ENCODE results near the gene CRAT. TPM values are rescaled to one million over a fixed set of nuclear protein-coding genes. Genes with fewer than 3 reads are reported as not detected.

Gene CRAT
- total RNA-seq, 2 donors from 2014 or later, result 21.4 to 23.8 TPM

DNA sequence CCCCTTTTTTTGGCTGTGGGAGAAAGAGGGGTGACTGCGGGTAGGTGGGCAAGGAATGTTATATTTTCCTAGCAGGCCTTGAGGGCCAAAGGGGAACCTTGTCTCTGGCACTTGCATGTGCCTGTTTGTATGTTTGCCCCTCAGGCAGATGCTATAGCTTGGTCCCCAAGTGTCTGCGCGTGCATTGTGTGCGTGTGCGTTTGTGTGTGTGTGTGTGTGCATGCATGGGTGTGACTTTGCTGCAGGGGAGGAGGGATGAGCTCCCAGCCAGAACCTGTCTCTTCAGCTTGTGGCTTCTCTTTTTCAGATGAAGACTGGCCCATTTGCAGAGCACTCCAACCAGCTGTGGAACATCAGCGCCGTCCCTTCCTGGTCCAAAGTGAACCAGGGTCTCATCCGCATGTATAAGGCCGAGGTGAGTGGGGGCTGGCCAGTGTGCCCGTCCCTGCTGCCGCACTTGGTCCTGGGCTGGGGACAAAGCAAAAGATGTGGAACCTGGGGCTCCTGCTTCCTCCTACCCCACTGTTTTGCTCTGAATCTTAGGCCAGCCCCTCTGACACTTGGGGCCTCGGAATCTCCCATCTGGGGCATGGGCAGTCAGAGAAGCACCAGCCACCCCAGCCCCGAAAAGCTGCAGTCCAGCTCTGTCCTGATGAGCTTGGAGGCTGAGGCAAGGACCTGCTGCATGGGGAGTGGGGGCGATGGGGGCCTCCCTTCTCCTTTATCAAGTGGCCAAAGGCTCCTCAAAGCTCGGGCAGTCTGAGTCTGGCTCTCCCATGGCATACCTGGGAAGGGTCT, 31.7 kb upstream of the CRAT start:
- peaks cover 0 to 4% of the 10 kb centered on the region in 2 donors for H3K36me3 Mint-ChIP-seq (ENCODE audit: insufficient read depth in 2 of 2)
- H3K4me3 Mint-ChIP-seq, result peak overlapping the region; percentile 20 to 24
- no peaks in the 10 kb centered on the region for H3K27me3 Mint-ChIP-seq (ENCODE audit: low read depth)

DNA sequence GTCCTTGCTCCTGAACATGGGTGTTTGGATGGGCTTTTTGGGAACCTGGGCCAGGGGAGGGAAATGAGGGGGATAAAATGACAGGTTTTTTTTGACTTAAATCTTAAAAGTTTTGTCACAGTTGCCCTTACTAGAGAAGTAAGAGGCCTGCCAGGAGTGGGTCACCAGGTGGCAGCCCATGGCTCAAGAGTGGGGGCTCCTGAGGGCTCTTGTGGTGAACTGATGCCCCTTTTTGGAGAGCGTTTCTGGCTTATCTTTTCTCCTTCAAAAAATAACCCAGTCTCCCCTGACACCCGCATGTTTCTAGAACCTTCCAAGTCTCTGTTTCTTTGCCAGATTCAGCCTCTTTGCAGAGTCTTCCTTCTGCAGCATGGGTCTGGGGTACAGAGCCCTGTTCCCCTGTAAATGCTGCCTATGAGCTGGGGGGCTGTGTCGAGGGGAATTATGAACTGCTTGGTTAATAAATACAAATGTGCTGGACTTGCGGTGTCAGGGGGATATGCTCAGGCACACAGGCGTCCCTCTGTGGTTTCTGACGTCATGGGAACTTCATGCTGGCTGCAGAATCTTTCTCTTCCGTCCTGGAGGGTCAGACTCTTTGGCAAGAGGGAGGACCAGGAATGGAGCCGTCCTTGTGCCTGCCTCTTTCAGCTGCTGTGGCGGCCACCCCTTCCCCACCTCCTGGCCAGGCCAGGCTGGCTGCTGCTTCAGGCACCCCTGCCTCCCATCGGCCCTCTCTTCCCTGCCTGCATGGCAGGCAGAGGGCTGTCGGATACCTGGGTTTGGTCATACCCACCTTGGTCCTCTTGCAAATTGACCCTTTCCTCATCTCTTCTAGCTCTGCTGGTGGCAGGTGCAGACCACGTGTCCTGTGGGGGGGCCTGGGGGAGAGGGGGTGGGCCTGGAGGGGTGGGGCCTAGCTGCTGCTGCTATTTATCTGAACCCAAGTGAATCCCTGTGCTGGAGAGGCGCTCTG, 30.8 kb upstream of the CRAT start:
- Mint-ChIP-seq H3K36me3 (ENCODE audit: insufficient read depth in 2 of 2) (peaks cover 0 to 4% of the 10 kb centered on the region in 2 donors), H3K4me1 (ENCODE audit: low read depth) (peaks cover 46% of the 10 kb centered on the region), H3K9me3 (no peaks in the 10 kb centered on the region), H3K4me3 (peak overlapping the region; percentile 82 to 92), H3K27me3 (ENCODE audit: low read depth) (no peaks in the 10 kb centered on the region), H3K27ac (peak overlapping the region; percentile 84)
- ATAC-seq (replicated peaks in 1 of 2), result no peak
- peak; percentile 12 to 29 for DNase-seq

More for the DNA sequence above, 31.7 kb upstream of the CRAT start:
- no peaks in the 10 kb centered on the region for H3K9me3 Mint-ChIP-seq
- H3K4me1 Mint-ChIP-seq (ENCODE audit: low read depth), result peaks cover 46% of the 10 kb centered on the region
- ATAC-seq (replicated peaks in 1 of 2) (no peak), DNase-seq (no peak)
- no peak overlapping the region for H3K27ac Mint-ChIP-seq

DNA sequence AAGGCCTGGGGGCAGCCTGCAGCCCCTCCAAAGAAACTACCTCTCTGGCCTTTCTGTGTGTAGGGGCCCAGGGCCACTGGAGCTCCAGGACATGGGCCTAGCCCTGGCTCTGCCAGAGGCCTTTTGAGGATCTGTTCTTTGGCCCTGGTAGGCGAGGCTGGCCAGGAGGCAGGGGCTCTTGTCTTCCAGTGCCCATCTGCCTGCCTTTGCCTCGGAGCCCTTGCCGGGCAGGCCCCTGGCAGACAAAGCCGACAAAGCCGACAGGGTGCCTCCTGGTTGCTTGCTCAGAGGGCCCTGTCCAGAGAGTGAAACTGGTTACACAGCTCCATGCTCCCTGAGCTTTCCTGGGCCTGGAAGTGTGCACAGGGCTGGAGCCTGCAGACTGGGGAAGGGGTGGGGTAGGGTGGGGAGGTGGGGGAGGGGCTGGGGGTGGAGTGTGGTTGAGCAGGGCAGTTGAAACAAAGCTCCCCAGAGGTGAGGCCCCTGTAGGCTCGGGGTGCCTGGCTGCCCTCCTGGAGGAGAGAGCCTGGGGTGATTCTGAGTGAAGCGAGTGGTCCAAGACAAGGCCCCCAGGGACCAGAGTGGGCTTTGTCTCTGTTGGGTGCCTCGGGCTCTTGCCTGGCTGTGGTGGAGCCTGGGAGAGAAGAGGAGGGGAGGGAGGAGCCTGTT, 29.9 kb upstream of the CRAT start:
- Mint-ChIP-seq H3K36me3 (ENCODE audit: insufficient read depth in 2 of 2) (peaks cover 0 to 4% of the 10 kb centered on the region in 2 donors), H3K4me1 (ENCODE audit: low read depth) (peaks cover 46% of the 10 kb centered on the region), H3K9me3 (no peaks in the 10 kb centered on the region), H3K27ac (peak overlapping the region; percentile 84), H3K27me3 (ENCODE audit: low read depth) (no peaks in the 10 kb centered on the region), H3K4me3 (peak overlapping the region; percentile 82 to 92)
- DNase-seq (peak; percentile 26 to 45), ATAC-seq (replicated peaks in 1 of 2) (peak; percentile 41 to 54)

DNA sequence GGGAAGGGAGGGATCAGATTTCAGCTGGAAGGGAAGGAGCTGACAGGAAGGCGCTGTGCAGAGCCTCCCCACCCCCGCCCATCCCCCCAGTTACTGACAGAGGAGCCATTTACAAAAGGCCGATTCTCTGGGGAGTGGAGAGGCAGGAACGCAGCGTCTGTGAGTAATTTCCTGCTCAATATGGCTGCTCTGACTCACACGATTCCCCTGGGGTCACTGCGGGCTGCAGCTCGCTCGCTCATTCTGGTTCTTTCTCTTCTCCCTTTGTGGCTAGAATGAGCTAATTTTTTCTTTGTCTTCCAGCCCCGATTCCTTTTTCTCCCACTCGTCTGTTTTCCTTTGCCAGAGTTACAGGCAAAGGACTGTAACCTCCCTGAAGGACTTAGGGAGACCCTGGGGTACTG, 29.4 kb upstream of the CRAT start:
- peak; percentile 84 to 88 for DNase-seq
- peaks cover 46% of the 10 kb centered on the region for H3K4me1 Mint-ChIP-seq (ENCODE audit: low read depth)
- peak overlapping the region; percentile 73 for H3K27ac Mint-ChIP-seq
- no peaks in the 10 kb centered on the region for H3K27me3 Mint-ChIP-seq (ENCODE audit: low read depth)
- peaks cover 0 to 4% of the 10 kb centered on the region in 2 donors for H3K36me3 Mint-ChIP-seq (ENCODE audit: insufficient read depth in 2 of 2)
- H3K4me3 Mint-ChIP-seq, result peak overlapping the region; percentile 82 to 92
- H3K9me3 Mint-ChIP-seq, result no peaks in the 10 kb centered on the region
- peak; percentile 92 for ATAC-seq (replicated peaks in 1 of 2)

DNA sequence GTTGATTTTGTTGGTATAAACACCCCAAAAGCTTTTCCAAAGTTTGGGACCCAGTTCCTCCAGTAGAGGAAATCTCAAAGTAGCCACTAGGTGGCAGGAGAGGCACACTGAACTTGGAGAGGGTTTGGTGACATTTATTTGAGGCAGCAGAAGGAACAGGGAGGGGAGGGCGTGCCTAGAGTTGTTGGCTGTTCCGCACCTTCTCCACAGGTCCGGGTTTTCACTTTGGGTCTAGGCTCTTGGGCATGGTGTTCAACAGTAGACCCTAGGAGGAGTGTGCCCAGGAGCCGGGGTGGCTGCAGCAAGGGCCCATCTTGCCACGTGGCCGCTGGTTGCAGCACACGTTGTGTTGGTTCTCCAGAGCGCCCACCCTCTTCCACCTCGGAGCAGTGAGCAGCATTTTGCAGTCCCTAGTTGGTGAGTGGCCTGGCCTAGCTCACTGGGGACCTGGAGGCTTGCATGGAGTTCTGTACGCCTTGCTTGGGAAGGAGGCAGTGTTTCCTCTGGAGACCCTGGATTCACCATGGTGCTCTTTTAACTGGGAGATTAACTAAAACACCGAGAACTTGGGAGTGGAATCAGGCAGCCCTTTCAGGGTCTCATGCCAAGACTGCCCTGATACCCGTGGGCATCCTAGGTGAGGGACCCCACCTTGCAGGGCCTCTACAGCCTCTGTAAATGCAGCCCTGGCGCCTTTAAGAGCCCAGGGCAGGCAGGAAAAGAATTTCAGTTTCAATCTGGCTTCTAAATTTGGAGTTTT, 28.8 kb upstream of the CRAT start:
- peak overlapping the region; percentile 73 for H3K27ac Mint-ChIP-seq
- peaks cover 0 to 4% of the 10 kb centered on the region in 2 donors for H3K36me3 Mint-ChIP-seq (ENCODE audit: insufficient read depth in 2 of 2)
- no peaks in the 10 kb centered on the region for H3K27me3 Mint-ChIP-seq (ENCODE audit: low read depth)

DNA sequence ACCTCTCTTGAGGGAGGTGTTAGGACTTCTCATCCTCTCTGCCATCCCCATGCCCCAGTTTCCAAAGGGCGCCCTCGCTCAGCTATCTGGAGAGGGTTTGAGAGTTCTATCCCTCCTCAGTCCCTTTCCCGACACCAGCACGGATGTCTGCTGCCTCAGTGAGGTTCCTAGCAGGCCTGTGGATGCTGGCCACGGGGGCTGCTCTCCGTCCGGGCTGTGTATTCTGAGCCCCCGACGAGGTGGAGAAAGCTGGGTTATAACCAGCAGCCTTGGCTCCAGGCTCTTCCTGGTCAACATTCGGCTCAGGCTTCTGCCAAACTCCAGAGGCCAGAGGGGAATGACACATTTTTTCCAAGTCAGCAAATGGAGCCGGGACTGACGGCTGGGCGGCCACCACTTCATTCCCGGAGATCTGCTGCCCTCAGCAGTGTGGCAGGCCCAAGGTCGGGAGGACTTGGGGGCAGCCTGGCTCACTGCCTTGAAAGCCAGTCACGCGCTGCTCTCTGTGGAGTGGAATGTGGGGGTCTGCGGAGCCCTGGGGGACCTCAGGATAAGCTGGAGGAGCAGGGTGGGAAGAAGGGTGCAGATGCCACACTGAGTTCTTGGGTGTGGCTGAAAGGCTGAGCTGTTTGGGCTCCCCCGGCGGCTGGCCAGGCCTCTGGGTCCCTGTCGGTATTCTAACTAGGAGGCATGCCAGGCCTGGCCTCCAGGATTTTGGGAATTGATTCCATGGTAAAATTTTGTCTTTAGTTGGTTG, 28.1 kb upstream of the CRAT start:
- peaks cover 0 to 3% of the 10 kb centered on the region in 2 donors for H3K36me3 Mint-ChIP-seq (ENCODE audit: insufficient read depth in 2 of 2)
- no peak for ATAC-seq (replicated peaks in 1 of 2)
- H3K9me3 Mint-ChIP-seq, result no peaks in the 10 kb centered on the region
- peak overlapping the region; percentile 73 for H3K27ac Mint-ChIP-seq
- H3K27me3 Mint-ChIP-seq (ENCODE audit: low read depth), result no peaks in the 10 kb centered on the region
- peak overlapping the region; percentile 82 to 92 for H3K4me3 Mint-ChIP-seq
- H3K4me1 Mint-ChIP-seq (ENCODE audit: low read depth), result peaks cover 43% of the 10 kb centered on the region
- peak in 1 of 2 donors; percentile 10 for DNase-seq

More for the DNA sequence above, 28.8 kb upstream of the CRAT start:
- Mint-ChIP-seq H3K4me3 (peak overlapping the region; percentile 82 to 92), H3K9me3 (no peaks in the 10 kb centered on the region), H3K4me1 (ENCODE audit: low read depth) (peaks cover 46% of the 10 kb centered on the region)
- peak; percentile 76 to 82 for DNase-seq
- ATAC-seq (replicated peaks in 1 of 2), result peak; percentile 53 to 59

DNA sequence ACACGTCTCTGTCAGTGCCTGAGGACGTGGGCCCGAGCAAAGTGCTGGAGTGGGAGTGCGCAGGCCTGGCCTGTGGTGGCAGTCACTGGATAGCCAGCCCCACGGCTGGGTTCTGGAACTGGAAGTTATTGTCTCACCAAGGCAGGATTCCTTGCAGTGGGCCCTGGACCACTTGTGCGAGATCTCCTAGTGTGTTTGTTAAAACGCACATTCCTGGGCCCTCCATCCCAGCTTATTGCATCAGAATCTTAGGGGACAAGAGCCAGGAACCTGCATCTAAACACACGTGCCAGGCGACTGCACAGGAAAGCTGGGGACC, 27.5 kb upstream of the CRAT start:
- no peak for ATAC-seq (replicated peaks in 1 of 2)
- Mint-ChIP-seq H3K4me3 (no peak overlapping the region), H3K4me1 (ENCODE audit: low read depth) (peaks cover 40% of the 10 kb centered on the region), H3K36me3 (ENCODE audit: insufficient read depth in 2 of 2) (peaks cover 0 to 3% of the 10 kb centered on the region in 2 donors), H3K27me3 (ENCODE audit: low read depth) (no peaks in the 10 kb centered on the region), H3K27ac (no peak overlapping the region), H3K9me3 (no peaks in the 10 kb centered on the region)
- no peak for DNase-seq

DNA sequence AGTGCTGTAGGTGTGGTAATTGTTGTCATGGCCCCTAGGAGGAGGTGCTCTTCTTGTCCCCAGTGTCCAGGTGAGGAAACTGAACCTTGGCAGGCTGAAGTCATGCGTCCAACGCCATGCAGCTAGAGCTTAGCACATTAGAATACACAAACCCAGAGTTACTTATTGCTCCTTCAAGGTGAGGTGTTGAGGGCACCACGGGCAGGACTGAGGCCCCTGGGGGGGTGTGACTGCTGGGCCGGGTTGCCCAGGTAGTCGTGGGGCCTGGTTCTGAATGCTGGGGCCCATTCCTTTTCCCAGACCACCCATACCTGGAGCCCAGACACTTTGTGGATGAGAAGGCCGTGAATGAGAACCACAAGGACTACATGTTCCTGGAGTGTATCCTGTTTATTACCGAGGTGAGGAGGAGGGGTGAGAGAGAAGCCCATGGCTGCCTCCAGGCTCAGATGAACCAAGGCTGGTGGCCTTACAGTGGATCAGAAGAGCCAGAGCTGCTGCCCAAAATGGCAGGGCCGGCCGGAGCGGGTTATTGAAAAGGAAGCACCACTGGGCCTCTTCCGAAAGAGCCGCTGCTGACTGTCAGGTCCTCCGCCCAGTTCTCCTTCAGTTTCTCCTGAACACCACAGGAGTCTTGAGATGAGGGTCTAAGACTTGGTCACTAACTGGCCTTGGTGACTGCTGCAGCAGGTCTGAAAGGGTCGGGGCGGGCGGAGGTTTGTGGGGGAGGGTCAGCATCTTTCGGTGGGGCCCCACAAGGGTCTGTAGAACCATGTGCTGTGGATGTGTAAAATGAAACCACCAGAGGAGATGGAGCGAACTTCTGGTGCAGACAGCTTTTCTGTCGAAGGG, 26.9 kb upstream of the CRAT start:
- peaks cover 0 to 3% of the 10 kb centered on the region in 2 donors for H3K36me3 Mint-ChIP-seq (ENCODE audit: insufficient read depth in 2 of 2)
- no peaks in the 10 kb centered on the region for H3K27me3 Mint-ChIP-seq (ENCODE audit: low read depth)
- H3K4me3 Mint-ChIP-seq, result no peak overlapping the region
- H3K9me3 Mint-ChIP-seq, result no peaks in the 10 kb centered on the region
- ATAC-seq (replicated peaks in 1 of 2) (no peak), DNase-seq (no peak)
- H3K27ac Mint-ChIP-seq, result no peak overlapping the region
- peaks cover 34% of the 10 kb centered on the region for H3K4me1 Mint-ChIP-seq (ENCODE audit: low read depth)

DNA sequence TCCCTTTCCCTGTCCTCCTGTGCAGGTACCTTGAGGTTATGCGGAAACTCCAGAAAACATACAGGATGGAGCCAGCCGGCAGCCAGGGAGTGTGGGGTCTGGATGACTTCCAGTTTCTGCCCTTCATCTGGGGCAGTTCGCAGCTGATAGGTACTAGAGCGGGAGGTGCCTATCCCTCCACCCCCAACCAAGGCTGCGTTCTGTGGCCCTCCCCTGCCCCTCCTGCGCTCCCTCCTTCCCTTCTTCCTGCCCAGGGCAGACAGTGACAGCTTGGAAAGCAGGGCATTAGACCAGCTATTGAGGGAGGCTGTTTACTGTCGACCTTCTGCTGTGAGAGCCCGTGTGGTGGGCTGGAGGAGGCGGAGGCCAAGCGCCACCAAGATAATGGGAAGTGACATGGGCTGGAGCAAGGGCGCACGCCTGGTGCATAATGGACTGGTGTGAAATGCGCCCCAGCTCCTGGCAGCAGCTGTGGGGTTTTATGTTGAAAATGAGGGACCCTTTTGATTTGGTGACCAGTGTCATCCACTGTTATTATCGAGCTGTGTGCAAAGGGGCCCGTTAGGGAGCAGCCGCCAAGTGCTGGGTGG, 25.9 kb upstream of the CRAT start:
- Mint-ChIP-seq H3K36me3 (ENCODE audit: insufficient read depth in 2 of 2) (peaks cover 0 to 5% of the 10 kb centered on the region in 2 donors), H3K4me3 (no peak overlapping the region), H3K27me3 (ENCODE audit: low read depth) (no peaks in the 10 kb centered on the region), H3K9me3 (no peaks in the 10 kb centered on the region), H3K27ac (no peak overlapping the region), H3K4me1 (ENCODE audit: low read depth) (peaks cover 33% of the 10 kb centered on the region)
- DNase-seq, result no peak
- no peak for ATAC-seq (replicated peaks in 1 of 2)

DNA sequence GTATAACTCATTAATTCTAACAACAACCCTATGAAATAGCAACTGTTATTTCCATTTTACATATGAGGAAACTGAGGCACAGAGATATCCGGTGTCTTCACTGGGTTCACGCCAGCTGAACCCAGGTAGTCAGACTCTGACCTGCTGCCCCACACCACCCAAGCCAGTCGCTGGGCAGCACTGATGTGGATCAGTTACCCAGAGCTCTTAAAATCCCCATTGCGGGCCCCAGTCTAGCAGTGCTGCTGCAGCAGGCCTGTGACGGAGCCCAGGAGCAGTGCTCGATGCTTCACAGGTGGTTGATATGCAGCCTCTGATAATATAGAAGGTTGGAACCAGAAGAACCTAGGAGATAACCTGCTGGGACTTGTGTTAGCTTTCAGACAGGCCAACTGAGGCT, 24.9 kb upstream of the CRAT start:
- H3K27ac Mint-ChIP-seq, result no peak overlapping the region
- ATAC-seq (replicated peaks in 1 of 2) (no peak), DNase-seq (no peak)
- H3K27me3 Mint-ChIP-seq (ENCODE audit: low read depth), result no peaks in the 10 kb centered on the region
- H3K4me1 Mint-ChIP-seq (ENCODE audit: low read depth), result peaks cover 27% of the 10 kb centered on the region
- H3K4me3 Mint-ChIP-seq, result no peak overlapping the region
- H3K36me3 Mint-ChIP-seq (ENCODE audit: insufficient read depth in 2 of 2), result peaks cover 0 to 10% of the 10 kb centered on the region in 2 donors
- H3K9me3 Mint-ChIP-seq, result no peaks in the 10 kb centered on the region

DNA sequence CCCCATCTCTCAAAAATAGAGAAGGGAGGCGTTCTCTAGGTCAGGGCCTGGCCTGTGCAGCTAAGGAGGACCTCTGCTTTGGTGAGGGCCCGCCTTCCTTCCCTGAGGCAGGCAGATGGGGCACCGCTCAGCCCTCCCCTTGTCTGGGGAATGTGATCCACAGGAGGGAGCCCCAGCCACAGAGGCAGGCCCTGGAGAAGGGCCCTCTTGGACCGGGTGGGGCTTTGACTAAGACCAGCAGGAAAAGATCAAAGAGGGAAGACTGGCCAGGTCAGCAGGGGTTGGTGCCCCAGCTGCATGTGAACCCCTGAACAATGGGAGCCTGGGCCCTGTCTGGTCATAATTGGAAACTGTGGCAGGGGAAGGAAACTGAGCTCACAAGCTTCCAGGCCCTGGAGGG, 22.5 kb upstream of the CRAT start:
- no peak for ATAC-seq (replicated peaks in 1 of 2)
- H3K4me3 Mint-ChIP-seq, result no peak overlapping the region
- peaks cover 10% of the 10 kb centered on the region for H3K4me1 Mint-ChIP-seq (ENCODE audit: low read depth)
- H3K36me3 Mint-ChIP-seq (ENCODE audit: insufficient read depth in 2 of 2), result peaks cover 0 to 12% of the 10 kb centered on the region in 2 donors
- H3K27ac Mint-ChIP-seq, result no peak overlapping the region
- H3K9me3 Mint-ChIP-seq, result no peaks in the 10 kb centered on the region
- H3K27me3 Mint-ChIP-seq (ENCODE audit: low read depth), result no peaks in the 10 kb centered on the region
- no peak for DNase-seq
